RPMI8226 (cell line): ENCODE data around the gene AHDC1.
"Not testable (repeated sequence)": the region's sequence is repeated elsewhere in the genome, so short reads cannot be mapped to it uniquely, and the experiment has no call there.

Experiments
- DNase-seq: peaks from one replicate; pipeline ENCODE4 v3.0.0-alpha.2; 2015

The AHDC1 gene, protein sequence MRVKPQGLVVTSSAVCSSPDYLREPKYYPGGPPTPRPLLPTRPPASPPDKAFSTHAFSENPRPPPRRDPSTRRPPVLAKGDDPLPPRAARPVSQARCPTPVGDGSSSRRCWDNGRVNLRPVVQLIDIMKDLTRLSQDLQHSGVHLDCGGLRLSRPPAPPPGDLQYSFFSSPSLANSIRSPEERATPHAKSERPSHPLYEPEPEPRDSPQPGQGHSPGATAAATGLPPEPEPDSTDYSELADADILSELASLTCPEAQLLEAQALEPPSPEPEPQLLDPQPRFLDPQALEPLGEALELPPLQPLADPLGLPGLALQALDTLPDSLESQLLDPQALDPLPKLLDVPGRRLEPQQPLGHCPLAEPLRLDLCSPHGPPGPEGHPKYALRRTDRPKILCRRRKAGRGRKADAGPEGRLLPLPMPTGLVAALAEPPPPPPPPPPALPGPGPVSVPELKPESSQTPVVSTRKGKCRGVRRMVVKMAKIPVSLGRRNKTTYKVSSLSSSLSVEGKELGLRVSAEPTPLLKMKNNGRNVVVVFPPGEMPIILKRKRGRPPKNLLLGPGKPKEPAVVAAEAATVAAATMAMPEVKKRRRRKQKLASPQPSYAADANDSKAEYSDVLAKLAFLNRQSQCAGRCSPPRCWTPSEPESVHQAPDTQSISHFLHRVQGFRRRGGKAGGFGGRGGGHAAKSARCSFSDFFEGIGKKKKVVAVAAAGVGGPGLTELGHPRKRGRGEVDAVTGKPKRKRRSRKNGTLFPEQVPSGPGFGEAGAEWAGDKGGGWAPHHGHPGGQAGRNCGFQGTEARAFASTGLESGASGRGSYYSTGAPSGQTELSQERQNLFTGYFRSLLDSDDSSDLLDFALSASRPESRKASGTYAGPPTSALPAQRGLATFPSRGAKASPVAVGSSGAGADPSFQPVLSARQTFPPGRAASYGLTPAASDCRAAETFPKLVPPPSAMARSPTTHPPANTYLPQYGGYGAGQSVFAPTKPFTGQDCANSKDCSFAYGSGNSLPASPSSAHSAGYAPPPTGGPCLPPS (N-terminal part only)

DNA sequence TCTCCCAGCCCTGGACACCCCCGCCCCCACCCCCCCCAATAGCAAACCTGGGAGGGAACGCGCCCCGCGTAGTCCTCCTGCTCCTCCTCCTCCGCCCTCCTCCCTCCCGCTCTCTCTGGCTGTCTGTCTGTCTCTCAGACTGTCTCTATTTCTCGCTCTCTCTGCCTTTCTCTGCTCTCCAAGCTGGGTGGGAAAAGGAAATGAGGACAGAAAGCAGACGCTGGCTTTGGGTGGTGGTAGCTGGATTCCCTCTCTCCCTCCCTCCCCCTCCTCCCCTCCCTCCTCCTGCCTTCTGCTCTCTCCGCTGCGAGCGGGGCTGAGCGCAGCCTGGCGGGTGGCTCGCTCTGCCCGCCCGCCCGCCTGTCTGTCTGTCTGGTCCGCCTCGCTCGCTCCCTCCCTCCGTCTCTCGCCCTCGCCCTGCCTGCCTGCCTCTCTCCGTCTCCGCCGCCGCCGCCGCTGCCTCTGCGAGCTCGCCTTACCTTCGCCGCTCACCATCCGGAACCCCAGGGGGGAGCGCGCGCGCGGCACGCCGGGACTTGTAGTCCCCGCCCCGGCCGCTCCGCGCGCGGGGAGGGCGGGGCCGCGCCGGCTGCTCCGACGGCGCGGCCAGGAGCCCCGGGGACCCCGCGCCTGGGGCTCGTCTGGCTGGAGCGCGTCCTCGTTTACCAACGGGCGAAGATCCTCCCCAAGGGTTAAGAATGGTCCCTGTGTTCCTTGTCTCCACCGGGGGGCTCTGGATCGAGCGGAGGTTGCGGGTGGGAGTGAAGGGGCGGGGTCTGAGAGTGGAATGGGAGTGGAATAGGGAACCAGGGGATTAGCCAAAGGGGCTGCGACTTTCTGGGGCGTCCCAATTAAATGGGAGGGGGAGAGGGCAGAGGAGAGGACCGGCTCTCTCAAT lies at the start of gene AHDC1:
Gene AHDC1 (minus strand): TSS at position 464 of the 898 bp plus-strand sequence. CDS start 52,029 bp downstream, outside the sequence.
- DNase-seq, result peak; percentile 96

DNA sequence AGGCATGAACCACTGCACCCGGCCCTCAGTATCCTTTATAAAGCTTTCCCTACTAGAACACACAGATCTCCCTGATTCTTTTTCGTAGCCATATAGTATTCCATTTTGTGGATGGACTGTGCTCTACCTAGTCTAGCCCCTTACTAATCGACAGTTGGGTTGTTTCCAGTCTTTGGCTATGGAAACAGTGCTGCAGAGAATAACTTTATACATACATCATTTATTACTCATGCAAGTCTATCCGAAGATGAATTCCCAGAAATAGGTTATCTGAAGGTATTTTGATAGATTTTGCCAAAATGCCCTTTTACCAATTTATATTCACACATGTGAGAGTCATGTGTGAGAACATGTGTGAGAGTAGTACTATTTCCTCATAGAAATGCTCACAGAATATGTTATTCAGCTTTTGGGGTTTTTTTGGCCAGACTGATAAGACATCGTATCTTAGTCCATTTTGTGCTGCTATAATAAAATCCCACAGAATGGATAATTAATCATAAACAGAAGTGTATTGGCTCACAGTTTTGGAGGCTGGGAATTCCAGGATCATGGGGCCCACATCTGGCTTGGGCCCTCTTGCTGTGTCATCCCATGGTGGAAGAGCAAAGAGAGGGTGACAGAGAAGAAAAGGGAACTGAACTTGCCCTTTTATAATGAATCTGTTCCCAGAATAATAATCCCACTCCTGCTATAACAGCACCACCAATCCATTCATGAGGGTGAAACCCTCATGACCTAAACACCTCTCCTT lies 48.3 kb upstream of the AHDC1 start:
- DNase-seq, result no peak

GRCh38 chr1:27650539-27651175 lies 46.7 kb upstream of the AHDC1 start:
- DNase-seq, result no peak

GRCh38 chr1:27650171-27650538 lies 46.2 kb upstream of the AHDC1 start:
- DNase-seq, result no peak

- DNase-seq, result no peak
Observed at GRCh38 chr1:27649306-27649635, 45.3 kb upstream of the AHDC1 start.

DNA sequence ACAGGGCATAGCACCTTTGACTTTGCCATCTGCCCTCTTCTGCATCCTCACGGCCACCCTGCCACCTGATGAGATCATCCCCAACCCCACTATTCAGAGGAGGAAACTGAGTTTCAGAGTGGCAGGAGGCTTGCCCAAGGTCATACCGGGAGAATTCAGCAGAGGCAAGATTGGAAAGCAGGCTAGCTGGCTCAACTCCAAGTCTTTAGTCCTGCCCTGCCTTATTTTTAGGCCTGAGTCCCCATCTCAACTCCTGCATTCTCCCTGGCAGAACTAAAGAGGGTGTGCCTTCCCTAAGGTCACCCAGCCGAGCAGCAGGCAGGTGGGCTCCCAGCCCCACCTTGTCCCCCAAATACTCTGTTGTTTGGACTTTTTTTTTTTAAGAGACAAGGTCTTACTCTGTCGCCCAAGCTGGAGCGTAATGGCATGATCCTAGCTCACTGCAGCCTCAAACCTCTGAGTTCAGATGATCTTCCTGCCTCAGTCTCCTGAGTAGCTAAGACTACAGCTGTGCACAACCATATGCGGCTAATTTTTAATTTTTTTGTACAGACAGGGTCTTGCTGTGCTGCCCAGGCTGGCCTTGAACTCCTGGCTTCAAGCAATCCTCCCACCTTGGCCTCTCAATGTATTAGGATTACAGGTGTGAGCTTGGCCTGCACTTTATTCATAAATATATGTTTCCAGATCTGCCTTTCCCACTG lies 44.8 kb upstream of the AHDC1 start:
- no peak for DNase-seq

DNA sequence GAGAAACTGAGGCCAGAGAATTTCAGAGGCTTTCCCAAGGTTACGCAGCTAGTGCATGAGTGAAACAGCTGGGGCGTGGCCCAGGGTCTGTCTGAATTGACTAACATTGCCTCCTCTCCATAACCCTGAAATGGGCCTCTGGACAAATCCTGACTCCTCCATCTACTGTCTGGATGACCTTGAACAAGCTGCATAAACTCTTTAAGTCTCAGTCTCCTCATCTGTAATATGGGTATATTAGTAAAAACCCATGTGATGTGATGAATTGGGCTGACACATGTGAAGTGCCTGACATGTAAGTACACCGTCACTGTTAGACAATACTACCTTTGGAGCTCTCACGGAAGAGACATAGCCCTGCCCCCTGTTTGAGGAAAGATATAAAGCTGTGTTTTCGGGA lies 43.4 kb upstream of the AHDC1 start:
- DNase-seq, result no peak

- DNase-seq, result no peak
Observed at GRCh38 chr1:27646676-27647075, 42.7 kb upstream of the AHDC1 start.

DNA sequence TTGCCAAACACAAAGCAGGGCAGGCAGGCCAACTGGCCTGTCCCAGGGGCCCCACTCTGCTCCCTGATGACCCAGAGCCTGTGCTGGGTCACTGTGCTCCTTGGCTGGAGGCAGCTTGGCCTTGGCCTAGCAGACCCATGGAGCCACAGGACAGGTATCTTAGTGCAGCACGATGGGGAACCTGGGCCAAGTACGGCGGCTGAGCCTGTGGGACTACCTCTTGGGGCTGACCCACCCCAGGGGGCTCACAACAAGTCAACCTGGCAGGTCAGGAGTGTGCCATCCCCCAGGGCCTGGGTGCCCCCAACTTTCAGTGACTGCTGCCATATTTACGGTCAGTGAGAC lies 41.1 kb upstream of the AHDC1 start:
- DNase-seq, result no peak

- no peak for DNase-seq
Observed at GRCh38 chr1:27644369-27645070, 40.6 kb upstream of the AHDC1 start.

DNA sequence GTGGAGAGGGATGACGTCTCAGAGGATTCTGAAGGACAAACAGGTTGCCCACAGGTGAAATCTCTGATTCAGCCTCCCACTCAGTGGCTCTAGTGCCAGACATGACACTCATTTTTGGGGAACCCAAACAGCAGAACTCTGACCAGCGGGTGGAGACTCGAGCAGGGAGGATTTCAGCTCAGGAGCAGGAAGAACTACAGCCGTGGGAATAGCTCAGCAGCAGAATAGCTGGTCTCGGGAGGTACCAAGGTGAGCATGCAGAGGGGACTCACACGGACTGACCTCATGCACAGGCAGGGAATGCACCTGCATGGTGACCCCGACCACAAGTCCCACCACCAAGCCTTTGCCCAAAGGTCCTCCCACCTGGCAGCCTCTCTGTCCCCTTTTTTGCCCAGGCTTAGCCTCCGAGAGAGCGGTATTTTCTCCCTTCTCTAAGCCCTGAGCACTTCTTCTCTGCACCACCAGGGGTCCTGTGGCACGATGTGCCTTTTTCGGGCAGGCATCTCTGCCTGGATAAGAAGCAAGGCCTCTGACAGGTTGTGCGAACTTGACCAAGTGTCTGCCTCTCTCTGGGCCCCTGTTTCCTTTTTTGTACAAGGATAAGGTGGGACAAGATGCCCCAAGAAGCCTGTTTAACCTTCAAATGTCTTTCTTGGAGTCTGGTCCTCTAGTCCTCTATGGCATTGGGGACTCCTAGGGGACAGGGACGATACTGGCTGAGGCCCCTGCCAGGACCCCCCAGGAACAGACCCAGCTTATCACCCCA lies 39.8 kb upstream of the AHDC1 start:
- DNase-seq, result peak; percentile 86

- DNase-seq, result not testable (repeated sequence)
Observed at GRCh38 chr1:27640514-27640913, 36.6 kb upstream of the AHDC1 start.

DNA sequence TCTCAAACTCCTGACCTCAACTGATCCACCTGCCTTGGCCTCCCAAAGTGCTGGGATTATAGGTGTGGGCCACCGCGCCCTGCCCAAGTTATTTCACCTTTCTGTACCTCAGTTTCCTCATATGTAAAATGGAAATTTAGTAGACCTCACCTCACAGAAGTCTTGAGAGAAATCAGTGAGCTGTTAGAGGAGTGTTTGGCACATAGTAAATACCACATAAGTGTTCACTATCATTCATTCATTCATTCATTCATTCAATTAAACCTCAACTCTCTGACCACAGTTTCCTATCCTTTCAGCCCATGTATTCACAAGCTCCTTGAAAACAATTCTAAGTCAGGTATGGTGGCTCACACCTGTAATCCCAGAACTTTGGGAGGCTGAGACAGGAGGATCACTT lies 34.9 kb upstream of the AHDC1 start:
- DNase-seq, result no peak

DNA sequence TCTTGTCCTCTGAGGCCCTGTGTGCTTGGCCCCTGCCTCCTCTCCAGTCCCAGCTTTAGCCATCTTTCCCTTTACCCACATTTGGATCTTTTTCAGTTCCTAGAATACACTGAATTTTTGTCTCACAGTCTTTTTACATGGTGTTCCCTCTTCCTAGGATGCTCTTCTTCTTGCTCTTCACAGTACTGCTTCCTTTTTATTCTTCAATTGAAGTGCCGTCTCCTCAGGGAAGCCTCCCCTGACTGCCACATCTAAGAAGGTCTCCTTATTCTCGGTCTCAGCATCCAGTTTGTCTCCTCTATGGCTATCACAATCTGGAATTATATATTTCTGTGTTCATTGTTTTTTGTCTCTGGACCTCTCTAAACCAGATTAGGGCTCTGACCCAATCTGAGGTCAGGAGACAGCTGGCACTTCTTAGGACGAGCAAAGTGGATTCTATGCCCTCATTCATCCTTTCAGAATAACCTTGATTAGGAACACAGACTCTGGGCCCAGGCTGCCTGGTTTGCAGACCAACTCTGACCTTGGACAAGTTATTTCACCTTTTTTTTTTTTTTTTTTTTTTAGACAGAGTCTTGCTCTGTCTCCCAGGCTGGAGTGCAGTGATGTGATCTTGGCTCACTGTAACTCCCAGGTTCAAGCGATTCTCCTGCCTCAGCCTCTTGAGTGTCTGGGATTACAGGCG lies 34.2 kb upstream of the AHDC1 start:
- no peak for DNase-seq

DNA sequence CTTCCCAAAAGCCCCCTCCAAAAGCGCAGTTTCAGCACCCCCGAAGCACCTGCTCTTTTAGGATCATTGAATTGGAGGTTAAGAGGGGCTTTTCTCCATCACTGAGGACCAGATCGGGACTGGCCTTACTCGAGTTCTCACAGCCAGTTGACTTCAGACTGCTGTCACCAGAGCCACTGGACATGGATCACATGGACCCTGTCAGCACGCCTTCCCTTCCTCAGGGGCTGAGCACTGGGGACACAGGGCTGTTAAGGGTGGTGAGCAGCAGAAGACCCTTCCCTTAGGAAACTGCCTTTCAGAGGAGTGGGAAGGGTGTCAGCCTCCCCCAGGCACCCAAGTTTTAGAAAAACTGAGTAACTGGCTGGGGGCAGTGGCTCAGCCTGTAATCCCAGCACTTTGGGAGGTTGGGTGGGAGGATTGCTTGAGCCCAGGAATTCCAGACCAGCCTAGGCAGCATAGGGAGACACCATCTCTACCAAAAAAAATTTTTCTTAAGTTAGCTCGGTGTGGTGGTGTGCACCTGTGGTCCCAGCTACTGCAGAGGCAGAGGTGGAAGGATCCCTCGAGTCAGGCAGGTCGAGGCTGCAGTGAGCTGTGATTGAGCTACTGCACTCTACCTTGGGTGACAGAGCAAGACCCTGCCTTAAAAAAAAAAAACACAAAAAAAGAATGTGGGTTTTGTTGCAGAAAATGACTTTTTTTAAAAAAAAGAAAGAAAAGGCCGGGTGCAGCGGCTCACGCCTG lies 31.6 kb upstream of the AHDC1 start:
- DNase-seq, result no peak

- no peak for DNase-seq
Observed at GRCh38 chr1:27634985-27635367, 31.0 kb upstream of the AHDC1 start, which contains the start of gene FGR. TSS of gene FGR (minus strand) at chr1:27635185. CDS start at chr1:27623916, 11,269 bp downstream.

DNA sequence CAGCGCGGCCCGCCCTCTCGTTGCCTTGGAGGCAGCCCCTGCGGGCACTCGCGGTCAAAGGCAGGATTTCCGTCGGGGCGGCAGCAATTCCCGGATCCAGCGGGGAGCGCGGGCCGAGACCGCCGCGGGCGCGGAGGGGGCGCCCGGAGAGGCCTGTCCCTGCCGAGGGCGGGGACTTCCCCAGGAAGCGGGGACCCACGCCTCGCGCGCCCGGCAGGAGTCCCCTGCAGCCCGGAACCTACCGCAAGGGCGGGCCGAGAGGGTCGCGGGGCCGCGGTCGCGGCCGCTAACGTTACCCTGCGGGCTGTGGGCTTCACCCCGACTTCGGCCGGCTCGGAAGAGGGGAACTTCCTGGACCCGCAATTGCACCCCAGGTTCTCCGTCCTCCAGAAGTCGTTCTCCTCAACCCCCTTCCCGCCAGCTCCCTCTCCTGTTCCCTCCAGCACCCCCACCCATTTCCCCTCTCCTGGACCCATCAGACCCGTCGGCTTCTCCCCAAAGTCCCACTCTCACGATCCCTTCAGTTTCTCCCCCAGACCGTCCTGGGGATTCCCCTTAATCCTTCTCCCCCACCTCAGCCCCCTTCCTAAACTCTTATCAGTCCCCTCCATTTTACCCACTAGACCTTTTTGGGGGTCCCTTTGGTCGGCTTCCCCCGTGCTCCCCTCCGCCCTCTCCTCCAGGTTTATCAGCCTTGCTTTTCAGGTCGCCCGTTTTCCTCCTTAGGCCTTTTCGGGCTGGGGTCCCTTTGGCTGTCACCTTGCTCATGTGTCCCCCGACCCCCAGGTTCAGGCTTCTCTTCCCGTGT lies 30.4 kb upstream of the AHDC1 start:
- no peak for DNase-seq
